NCI-H748 (cell line): ENCODE results near the gene TMEM198.
A peak's percentile ranks its signal among the peaks of the same experiment; 100 is the strongest.

Experiments
- DNase-seq: peaks from one replicate; lab custom pipeline; 2025; ENCODE audit not compliant: unreplicated experiment; lab: John Stamatoyannopoulos, UW

TMEM198 gene

DNA sequence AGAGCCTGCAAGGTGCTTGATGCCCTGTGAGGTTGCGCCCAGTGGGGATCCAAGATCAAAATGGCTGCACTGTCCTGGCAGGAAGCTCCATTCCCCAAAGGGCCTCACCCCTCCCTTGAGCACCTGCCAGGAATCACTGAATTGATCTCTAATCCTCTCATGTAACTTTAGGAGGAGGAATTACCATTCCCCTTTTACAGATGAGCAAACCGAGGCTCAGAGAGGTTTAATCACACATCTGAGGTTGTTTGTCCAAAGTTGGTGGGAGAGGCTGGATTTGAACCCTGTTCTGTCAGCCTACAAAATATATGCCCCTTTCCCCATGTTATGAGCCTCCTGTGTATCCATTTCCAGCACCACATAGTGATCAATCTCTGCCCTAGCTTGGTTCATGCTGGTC, 19.0 kb upstream of the TMEM198 start:
- DNase-seq, result no peak

DNA sequence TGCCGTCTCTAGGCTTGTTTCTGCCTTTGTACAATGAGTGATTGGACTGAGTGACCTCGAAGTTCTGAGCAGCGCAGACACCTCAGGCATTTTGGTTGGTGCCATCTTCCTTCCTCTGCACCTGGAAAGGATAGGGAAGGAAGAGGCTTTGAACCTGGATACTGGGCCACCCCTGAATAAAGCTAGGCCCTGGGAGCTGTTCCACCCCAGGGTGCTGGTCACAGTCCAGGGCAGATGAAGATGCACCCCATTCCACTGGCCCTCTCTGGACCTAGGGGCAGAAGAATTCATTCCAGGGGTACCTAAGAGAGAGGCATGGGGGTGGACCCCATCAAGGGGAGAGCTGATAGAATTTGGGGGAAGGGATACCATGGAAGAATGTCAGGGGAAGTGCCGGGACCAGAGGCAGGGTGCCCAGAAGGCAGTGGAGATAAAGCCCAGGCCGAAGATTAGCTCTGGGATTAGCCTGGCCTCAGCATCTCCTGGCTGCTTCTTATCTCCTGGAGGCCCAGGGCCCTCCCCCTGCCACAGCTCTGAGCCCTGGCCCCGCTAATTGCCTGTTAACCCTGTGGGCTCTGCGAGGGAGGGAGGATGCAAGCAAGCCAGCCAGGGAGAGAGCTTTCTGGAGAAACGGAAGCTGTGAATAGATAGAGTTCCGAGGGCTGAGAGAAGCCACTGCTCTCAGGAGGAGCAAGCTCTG, 18.1 kb upstream of the TMEM198 start:
- DNase-seq, result no peak

DNA sequence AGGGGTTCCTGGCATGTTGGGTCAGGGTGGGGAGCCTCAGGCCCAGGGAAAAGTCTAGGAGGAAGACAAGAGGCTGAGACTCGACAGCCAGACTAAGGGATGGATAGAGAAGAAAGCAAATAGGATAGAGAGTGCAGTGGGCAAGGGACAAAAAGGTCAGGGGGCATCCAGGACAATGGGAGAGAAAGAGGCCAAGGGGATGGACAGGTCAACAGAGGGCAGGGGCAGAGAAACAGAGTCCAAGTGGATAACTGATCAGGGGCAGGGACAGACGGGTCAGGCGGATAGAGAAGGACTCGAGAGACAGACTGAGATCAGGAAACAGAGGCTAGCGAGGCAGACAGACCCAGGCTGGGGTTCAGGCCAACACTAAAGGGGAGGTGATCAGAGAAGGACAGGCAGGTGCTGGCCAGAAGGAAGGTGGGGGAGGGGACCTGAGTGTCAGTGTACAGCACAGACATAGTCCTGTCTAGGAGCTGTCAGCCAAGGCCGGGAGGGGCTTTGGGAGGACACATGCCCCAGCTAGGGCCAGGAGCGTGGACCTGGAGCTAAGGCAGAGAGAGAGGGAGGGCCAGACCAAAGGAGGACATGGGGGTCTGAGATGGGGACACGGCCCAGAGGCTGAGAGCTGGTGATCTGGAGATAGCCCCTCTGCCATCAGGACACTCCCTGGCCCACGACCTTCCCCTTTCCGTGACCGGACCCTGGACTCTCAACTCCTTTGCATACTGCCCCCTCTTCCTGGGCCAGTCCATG, 17.3 kb upstream of the TMEM198 start:
- DNase-seq, result no peak

DNA sequence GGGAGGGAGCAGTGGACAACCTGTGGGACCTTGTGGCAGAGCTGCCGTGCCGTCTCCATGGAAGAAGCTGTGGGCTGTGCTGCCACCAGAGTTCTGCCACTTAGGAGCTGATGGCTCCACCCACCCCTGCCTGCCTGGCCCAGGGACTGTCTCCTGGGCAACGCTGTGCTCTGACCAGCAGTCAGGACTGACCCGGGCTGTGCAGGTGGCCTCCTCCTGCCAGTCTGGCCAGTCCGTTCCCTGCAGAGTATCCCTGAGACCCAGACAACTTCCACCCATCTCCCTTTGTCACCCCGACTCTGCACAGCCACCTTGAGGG, 16.8 kb upstream of the TMEM198 start:
- DNase-seq, result peak; percentile 61

DNA sequence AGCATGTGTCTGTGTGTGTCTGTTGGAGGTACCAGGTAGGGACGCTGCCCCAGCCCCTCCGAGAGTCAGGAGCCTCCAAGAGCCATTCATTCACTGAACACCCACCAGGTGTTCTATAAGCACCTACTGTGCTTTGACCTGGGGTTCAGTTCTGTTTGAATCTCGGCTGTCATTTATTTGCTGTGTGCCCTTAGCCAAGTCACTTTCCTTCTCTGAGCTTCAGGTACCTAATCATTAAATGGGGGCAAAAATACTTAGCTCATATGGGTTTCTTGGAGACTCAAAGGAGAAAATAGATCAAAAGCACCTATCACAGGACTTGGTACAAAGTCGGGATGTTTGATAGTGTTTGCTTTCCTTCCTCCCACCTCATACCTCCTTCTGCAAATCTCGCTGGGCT, 16.4 kb upstream of the TMEM198 start:
- no peak for DNase-seq

DNA sequence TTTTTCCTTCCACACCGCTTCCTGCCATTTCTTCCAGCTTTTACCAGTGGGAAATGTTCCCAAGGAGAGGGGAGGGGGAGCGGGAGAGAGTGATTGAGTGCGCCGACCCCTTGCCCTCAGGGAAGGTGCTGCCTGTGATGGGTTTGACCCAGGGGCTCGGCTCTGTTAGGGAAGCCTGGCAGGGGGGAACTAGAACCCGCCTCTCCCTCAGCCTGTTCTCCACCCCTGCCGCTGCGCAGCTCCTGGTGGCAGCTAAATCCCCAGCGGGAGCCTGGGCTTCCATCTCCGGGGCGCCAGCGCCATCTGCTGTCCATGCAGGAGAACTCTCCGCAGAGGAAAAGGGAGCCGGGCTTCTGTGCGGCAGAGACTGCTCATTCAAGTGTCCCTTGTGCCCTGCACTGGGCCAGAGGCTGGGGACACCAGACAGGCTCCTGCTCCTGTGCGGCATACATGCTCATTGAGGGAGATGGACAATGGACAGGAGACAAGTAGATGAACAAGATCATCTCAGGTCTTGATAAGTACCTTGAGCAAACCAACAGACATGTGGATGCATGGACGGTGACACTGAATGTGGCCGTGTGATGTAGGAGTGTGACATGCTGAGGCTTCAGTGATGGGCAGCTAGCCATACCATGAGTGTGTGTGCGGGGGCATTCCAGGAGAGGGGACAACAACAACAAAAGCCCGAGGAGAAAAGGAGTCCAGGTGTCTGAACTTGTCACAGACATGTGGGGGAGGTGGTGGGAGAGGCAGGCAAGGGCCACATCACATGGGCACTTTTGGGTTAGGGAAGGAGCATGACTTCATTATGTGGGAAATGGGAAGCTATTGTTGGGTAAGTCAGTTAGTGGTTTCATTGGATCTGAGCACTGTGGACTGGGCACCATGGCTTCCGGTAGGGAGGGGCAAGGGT, 13.5 kb upstream of the TMEM198 start:
- DNase-seq, result peak; percentile 83

DNA sequence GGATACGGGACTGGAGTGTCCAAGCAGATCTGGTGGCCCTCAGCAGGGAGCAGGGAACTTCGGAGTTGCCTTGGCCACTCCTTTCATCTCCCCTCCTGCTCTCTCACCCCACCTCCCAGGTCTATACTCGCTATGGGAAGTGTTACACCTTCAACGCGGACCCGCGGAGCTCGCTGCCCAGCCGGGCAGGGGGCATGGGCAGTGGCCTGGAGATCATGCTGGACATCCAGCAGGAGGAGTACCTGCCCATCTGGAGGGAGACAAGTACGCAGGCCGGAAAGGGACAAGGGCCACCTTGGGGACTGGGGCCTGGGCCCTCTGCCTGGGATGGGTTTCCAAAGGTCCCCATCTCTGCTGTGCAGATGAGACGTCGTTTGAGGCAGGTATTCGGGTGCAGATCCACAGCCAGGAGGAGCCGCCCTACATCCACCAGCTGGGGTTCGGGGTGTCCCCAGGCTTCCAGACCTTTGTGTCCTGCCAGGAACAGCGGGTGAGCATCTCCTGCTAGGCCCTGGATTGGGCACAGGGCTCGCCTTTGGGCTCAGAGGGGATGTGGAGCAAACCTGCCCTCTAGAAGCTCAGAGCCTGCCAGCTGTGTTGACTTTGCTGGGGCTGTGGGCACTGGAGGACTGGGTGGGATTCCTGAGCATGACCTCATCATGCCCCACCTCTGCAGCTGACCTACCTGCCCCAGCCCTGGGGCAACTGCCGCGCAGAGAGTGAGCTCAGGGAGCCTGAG, 12.0 kb upstream of the TMEM198 start:
- DNase-seq, result no peak

DNA sequence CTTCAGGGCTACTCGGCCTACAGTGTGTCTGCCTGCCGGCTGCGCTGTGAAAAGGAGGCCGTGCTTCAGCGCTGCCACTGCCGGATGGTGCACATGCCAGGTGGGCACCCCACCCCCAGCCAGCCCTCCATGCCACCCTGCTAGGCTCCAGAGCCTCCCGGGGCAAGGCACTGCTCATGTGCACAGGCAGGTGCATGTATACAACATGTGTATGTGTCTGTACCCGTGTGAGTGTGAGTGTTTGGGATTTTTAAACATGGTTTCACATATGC, 11.5 kb upstream of the TMEM198 start:
- DNase-seq, result no peak

DNA sequence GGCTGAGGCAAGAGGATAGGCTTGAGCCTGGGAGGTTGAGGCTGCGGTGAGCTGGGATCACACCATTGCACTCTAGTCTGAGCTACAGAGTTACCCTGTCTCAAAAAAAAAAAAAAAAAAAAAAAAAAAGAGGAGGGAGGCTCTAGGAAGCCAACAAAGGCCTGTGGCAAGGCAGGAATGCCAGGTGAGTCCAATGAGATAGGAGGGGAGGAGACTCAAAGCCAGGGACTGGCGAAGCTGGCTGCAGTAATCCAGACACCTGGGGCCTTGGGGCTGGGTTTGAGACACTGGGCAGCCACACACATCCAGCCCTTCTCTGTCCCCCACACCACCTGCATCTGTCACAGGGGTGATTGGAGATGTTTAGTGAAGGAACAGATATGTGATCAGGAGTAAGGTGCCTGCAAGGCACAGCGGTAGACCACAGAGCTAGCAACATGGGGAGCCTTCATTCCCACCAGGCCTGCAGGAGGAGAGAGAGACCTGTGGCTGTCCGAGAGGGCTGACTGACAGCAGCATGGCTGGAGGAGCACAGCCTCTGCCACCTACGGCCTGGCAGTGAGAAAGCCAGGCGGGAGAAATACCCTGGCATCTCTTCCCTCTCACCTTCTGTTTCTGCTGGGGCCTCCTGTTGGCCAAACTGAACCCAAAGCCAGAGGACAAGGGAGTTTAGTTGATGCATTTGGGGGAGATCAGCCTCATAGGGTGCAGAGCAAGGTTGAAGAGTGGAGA, 9.7 kb upstream of the TMEM198 start:
- DNase-seq, result no peak

DNA sequence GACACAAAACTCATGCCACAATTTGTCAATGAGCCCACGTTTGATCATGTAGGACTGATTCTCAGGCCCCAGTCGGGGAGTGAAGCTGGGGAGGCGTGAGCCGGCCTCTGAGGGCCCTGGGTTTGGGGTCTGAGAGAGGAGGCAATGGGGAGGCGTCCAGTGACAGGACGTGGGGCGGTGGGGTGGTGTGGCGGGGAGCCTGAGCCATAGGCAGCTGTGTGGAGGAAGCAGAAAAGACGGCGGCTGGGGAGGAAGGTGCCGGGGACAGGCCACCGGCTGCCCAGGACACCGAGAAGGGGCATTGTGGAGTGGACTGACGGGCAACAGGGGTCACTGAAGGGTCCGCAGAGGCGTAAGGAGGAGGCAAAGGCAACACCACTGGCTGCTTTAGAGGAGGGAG, 7.4 kb upstream of the TMEM198 start:
- DNase-seq, result no peak

DNA sequence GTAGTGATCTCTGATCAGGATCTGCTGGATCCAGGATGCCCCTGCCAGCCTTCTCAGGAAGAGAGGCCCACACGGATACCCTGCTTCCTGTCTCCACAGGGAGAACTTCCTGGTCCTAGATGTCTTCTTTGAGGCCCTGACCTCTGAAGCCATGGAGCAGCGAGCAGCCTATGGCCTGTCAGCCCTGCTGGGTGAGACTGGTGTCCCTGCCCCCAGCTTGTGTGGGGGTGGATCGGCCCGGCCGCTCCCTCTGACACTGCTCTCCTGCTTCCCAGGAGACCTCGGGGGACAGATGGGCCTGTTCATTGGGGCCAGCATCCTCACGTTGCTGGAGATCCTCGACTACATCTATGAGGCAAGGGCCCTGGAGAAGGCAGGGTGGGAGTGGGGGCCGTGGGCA, 6.9 kb upstream of the TMEM198 start:
- no peak for DNase-seq

DNA sequence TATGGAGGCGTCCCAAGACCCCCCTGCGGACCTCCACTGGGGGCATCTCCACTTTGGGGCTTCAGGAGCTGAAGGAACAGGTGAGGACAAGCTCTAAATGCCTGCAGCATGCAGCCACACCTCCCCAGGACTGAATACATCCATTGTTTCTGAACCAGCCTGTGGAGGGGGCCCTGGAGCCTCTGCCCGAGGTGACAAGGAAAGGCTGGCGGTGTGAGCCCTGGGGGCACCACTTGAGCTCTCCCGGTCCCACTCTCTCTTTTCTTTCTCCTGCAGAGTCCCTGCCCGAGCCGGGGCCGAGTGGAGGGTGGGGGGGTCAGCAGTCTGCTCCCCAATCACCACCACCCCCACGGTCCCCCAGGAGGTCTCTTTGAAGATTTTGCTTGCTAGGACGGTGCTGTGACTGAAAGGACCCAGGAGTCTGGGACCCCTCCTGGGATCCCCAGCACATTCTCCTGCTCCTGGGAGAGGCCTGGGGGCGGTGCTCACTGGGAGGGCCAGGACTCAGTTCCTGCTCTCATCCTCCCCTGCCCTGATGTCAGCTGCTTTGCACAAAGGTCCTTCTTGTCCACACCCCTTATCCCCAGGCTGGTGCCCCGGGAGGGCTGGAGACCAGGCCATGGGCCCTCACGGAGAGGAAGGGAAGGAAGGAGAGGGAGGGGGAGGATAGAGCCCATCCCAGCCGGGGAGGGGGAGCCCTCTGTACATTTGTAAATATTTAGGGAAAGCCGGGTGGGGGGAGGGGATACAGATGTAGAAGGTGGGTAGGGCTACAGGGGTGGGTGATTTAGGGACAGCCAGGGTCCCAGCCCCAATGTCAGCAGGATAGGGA, 6.0 kb upstream of the TMEM198 start:
- DNase-seq, result no peak

DNA sequence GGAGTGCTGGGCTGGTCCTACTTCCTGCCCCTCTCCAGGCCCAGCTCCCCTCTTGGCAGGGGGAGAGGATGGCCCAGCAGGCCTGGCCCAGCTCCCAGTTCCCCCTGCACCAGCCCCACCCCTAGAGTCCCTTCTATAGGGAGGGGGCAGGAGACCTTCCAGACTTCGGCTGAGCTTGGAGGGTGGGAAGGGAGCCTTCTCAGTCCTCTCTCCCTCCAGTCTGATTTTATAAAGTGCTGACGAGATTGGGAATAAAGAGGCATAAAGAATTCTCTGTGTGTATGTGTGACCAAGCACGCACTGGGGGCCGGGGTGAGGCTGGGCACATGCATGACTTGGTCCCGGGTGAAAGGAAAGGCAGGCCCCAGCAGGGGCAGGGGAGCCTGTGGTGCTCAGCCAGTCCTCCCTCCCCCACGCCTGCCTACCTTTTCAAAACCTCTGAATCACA, 5.3 kb upstream of the TMEM198 start:
- DNase-seq, result no peak

DNA sequence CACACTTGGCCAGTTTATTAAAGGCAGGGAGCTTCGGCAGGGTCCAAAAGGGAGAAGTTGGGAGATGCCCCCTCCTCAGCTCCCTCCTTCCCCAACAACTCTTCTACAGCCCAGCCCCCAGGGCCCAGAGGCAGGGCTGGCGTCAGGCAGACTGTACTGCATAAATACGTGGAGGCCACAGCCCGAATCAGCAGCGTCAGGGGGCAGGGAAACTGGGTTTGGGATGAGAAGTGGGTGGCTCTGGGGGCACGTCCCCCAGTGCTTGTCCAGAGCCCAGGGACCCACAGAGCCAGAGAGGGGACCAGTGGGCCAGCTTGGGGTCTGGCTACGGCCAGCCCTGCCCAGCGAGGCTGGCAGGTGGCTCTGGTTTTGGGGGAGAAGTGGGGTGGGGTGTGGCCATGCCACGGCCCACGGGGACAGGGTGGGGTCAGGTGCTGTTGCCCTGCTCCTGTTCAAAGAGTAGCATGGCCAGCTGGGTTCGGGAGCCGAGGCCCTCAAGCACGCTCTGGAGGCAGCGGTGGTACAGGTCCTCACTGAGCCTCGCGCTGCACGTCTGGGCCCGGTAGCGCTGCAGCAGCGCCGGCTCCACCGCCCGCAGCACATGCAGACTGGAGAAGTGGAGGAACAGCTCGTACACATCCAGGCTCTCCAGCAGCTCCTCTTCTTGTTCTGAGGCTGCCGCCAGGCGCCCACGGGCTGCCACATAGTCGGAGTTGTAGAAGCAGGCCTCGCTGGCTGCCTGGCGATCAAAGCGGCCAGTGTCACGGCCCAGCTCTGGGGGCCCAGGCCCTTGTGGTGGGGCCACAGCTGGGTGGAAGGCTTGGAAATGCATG, 4.7 kb upstream of the TMEM198 start:
- DNase-seq, result no peak

DNA sequence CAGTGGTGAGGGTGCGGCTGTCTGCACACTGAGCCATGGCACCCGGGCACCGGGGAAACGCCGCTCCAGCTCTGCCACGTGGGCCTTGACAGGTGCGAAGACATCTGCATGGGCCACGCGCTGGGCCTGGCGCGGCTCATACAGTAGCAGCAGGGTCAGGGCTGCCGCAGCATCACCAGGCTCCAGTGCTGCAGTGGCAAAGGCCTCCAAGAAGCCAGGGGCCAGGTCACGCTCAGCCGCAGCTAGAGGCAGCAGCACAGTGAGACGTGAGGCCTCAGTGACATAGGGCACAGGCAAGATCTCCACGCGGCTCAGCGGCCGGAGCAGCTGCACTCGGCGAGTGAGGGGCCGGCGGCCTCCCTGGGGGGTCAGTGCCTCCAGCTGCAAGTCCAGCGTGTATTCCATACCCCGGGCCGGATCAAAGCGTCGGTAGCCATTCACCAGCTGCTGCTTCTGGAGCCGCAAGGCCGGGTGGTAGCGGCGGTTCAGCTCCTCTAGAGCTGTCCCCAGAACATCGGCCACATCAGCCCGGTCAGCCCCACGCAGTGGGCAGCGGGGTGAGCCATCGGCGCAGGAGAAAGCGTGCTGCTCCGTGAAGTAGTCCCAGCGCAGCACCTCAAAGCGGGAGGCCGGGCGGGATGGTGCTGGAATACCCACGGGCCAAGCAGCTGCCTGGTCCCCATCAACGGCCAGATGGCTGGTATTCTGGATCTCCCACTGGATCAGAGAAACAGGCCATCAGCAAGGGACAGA, 3.7 kb upstream of the TMEM198 start:
- DNase-seq, result no peak

DNA sequence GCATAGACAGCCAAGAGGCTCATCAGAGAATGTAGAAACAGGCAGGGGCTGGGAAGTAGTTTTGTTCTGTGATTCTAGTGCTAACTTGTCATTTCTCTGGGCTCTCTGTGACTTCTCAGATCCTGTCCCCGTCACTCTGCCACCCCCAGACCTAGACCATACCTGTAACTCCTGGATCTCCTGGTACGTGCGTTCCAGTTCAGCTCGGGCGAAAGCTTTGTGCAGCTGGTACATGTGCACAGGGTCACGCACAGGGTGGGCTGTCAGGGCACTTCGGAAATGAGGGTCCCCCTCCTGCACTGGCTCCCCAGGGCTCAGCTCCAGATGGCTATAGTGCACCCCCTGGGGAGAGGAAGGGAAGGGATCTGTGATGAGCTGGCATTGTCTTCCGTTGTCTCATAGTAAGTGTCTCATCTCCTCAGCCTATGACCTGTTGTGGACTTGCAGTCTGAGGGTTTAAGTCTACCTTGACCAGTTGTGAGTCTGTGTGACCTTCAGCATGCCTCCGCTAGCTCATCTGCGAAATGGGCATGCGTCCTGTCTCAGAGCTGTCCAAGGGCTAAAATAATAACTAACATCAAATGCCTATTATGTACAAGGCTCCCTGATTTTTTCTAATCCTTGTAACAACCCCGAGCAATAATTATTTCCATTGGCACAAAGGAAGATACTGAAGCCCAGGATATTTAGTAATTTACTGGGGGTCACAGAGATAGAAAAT, 2.9 kb upstream of the TMEM198 start:
- no peak for DNase-seq

DNA sequence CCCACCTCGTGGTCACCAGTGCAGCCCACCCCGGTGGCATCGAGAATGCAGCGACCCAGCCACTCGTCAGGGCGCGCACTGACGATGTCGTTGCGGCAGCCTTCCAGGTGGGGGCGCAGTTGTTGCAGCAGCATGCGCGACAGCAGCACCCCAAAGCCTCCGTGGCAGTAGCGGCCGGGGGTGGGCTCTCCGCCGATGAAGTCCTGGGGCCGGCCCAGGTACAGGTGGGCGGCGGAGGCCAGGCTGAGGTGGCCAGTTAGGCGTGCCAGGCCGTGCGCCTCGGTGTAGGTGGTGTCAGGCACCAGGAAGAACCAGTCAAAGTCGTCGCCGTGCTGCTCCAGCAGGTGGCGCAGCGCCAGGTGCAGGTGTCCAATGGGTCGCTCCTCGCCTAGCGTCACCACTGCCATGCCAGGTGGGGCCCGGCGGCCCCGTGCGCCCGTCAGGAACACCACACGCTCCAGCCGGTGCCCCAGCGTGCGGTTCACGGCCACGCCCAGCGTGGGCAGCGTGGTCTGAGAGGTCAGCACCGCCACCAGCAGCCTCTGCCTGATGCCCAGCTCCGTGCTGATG, 2.1 kb upstream of the TMEM198 start:
- DNase-seq, result peak; percentile 92
